Stimulated activated CD8-positive, alpha-beta memory T cell treated with anti-CD3 and anti-CD28 coated beads, Interleukin-12 subunit alpha, Interleukin-12 subunit beta, amount 100 ng/mL, for 1 hour (primary cell): ENCODE data around the gene AP1S3.

Source experiments
- DNase-seq: peaks from one replicate; pipeline ENCODE4 v3.0.0-alpha.2; 2020; ENCODE audit warnings: low read depth

The AP1S3 gene

GRCh38 chr2:223722226-223722625 is 115.2 kb downstream of the AP1S3 start:
- no peak for DNase-seq

- no peak for DNase-seq
Observed at GRCh38 chr2:223721746-223722145, 115.6 kb downstream of the AP1S3 start.

GRCh38 chr2:223720367-223720766 is 117.0 kb downstream of the AP1S3 start:
- DNase-seq, result no peak

- no peak for DNase-seq
Observed at GRCh38 chr2:223712642-223713041, 124.7 kb downstream of the AP1S3 start.

- DNase-seq, result no peak
Observed at GRCh38 chr2:223711596-223712326, 125.6 kb downstream of the AP1S3 start.
